ENCODE data around the gene KLHL9.

DNA sequence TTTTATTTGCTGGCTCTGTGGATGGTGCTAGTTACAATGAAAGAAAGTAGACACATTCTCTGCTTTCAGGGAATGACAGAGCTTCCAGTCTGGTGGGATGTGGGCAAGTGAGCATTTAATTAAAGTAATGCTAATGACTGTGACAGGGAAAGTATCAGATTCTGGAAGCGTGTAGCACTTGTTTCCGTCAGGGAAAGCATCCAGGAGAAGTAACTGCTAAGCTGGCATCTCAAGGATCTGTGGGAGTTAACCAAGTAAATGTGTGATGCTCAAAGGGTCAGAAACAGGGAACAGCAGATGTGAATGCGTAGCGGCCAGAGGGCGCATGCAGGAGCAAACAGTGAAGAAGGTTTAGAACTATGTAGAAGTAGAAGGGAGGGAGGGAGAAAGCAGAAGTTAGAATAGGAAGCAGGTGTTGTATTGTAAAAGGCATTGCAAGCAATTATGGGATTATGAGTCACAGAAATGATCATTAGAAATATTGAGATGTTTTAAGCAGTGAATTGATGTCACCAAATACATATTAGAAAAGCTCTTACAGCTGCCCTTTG lies 12.2 kb downstream of the KLHL9 start:
- TF ChIP-seq CTCF (IDR thresholded peaks at IDR 0.05) (no peak), EZH2 (IDR thresholded peaks at IDR 0.05; ENCODE audit: borderline replicate concordance, insufficient read depth, low read depth, low read length, poor library complexity, severe bottlenecking) (no peak)

Data from B cell (primary cell).